Uterus (tissue), 4 donors: ENCODE measurements around the gene APOLD1. TPM values are rescaled to one million over a fixed set of nuclear protein-coding genes. Genes with fewer than 3 reads are reported as not detected.
A peak's percentile ranks its signal among the peaks of the same experiment; 100 is the strongest.

Experiments used
- DNase-seq, 2 donors: peaks; one replicate each; pipeline ENCODE4 v3.0.0-alpha.2; 2019 to 2020
- H3K27ac ChIP-seq, 2 donors: fragments of 200-600 bp; sonication (generic); 1 replicate in 1 of 2; 2 replicates in 1 of 2; pipeline ENCODE4 v1.5.1; 2016 to 2018
- H3K27me3 ChIP-seq, 2 donors: fragments of 200-600 bp; sonication (generic); one replicate each; pipeline ENCODE4 v1.5.1; 2018 to 2019; ENCODE audit warnings: control low read depth in 1 of 2
- H3K36me3 ChIP-seq, 2 donors: fragments of 200-600 bp; sonication (generic); one replicate each; pipeline ENCODE4 v1.5.1; 2019; ENCODE audit warnings: control low read depth in 1 of 2
- H3K4me1 ChIP-seq, 2 donors: fragments of 200-600 bp; sonication (generic); one replicate each; pipeline ENCODE4 v1.5.1; 2018 to 2019; ENCODE audit warnings: control low read depth in 1 of 2
- H3K4me3 ChIP-seq, 2 donors: fragments of 200-600 bp; sonication (generic); 1 replicate in 1 of 2; 2 replicates in 1 of 2; pipeline ENCODE4 v1.5.1; 2018 to 2019; ENCODE audit warnings: mild to moderate bottlenecking in 1 of 2
- H3K9me3 ChIP-seq, 2 donors: fragments of 200-600 bp; sonication (generic); one replicate each; pipeline ENCODE4 v1.5.1; 2019; ENCODE audit warnings: control low read depth in 1 of 2
- CTCF ChIP-seq, 4 experiments: fragments of 200-600 bp in 2 of 4; fragments of 450-650 bp in 2 of 4; sonication (generic) in 2 of 4; IDR thresholded peaks; one replicate each; pipeline ENCODE4 v1.5.1; 2016 to 2019; ENCODE audit warnings: antibody characterized with exemption in 4 of 4, mild to moderate bottlenecking in 2 of 4, moderate library complexity in 1 of 4
- POLR2A ChIP-seq, 2 donors: fragments of 450-650 bp; IDR thresholded peaks; one replicate each; pipeline ENCODE4 v1.6.1; 2016; ENCODE audit warnings: antibody characterized with exemption in 2 of 2, mild to moderate bottlenecking in 1 of 2, moderate library complexity in 1 of 2
- intact Hi-C: fragments of 100-400 bp; cut with DNase I; formaldehyde crosslinking; loops from one replicate; pipeline ENCODE4 v1.15.1; 2023; ENCODE audit warnings: low total_unique reads
- total RNA-seq, 4 donors: library from RNA; depleted of rRNA in 3 of 4; stranded (reverse); fragments of >200 nt in 3 of 4; gene quantifications; one replicate each; pipeline versions ENCODE4 v1.1.0 to v1.2.4, GENCODE V29; 2014 to 2023
- donor health status: DM: yes; HTN: yes; CAD: no.

Gene APOLD1
- total RNA-seq, 4 donors from 2014 or later = 25.0 to 88.8 (median 57.9) TPM

- H3K9me3 ChIP-seq = no peaks in the 10 kb centered on the region
- H3K36me3 ChIP-seq = peaks cover 0 to 3% of the 10 kb centered on the region in 2 donors
- no peak for DNase-seq
- intact Hi-C loops = no loop called here
- H3K4me1 ChIP-seq = no peaks in the 10 kb centered on the region
- no peaks in the 10 kb centered on the region for H3K27me3 ChIP-seq
- no peak for TF ChIP-seq CTCF (IDR thresholded peaks at IDR 0.05)
- TF ChIP-seq POLR2A (IDR thresholded peaks at IDR 0.05) = no peak
- no peak overlapping the region for H3K27ac ChIP-seq
- H3K4me3 ChIP-seq = no peak overlapping the region
Measured at GRCh38 chr12:12823811-12824210, 38.4 kb downstream of the APOLD1 start.

GRCh38 chr12:12835378-12836146, 50.1 kb downstream of the APOLD1 start:
- intact Hi-C loops = no loop called here
- no peak for TF ChIP-seq POLR2A (IDR thresholded peaks at IDR 0.05)
- TF ChIP-seq CTCF (IDR thresholded peaks at IDR 0.05) = no peak
- no peak overlapping the region for H3K4me3 ChIP-seq
- no peak for DNase-seq
- no peaks in the 10 kb centered on the region for H3K36me3 ChIP-seq
- H3K27ac ChIP-seq = peak overlapping the region in 1 of 2 donors; percentile 15
- H3K4me1 ChIP-seq = no peaks in the 10 kb centered on the region
- H3K9me3 ChIP-seq = no peaks in the 10 kb centered on the region
- H3K27me3 ChIP-seq = no peaks in the 10 kb centered on the region

- intact Hi-C loops = no loop called here
- DNase-seq = no peak
- TF ChIP-seq CTCF (IDR thresholded peaks at IDR 0.05) (no peak), POLR2A (IDR thresholded peaks at IDR 0.05) (no peak)
- Histone ChIP-seq H3K27me3 (no peaks in the 10 kb centered on the region), H3K27ac (no peak overlapping the region), H3K4me1 (no peaks in the 10 kb centered on the region), H3K36me3 (no peaks in the 10 kb centered on the region), H3K9me3 (no peaks in the 10 kb centered on the region), H3K4me3 (no peak overlapping the region)
Measured at GRCh38 chr12:12836571-12836970, 51.1 kb downstream of the APOLD1 start.

GRCh38 chr12:12837025-12837812, 51.8 kb downstream of the APOLD1 start:
- no peak overlapping the region for H3K27ac ChIP-seq

More at GRCh38 chr12:12837025-12837812, 51.8 kb downstream of the APOLD1 start:
- TF ChIP-seq POLR2A (IDR thresholded peaks at IDR 0.05) = no peak
- peak; percentile 36 to 67 (median 59) for TF ChIP-seq CTCF (IDR thresholded peaks at IDR 0.05)
- Histone ChIP-seq H3K4me3 (no peak overlapping the region), H3K36me3 (no peaks in the 10 kb centered on the region), H3K4me1 (no peaks in the 10 kb centered on the region), H3K9me3 (no peaks in the 10 kb centered on the region), H3K27me3 (no peaks in the 10 kb centered on the region)
- peak; percentile 48 to 55 for DNase-seq
- intact Hi-C loops = no loop called here
